HG02610 (cell line): Measurements from ENCODE around the gene CARD11.

Source experiments
- ATAC-seq: cut with Tn5 transposase; IDR thresholded peaks from one replicate; pipeline ENCODE4 v1.9.1; 2021; ENCODE audit warnings: mild to moderate bottlenecking, moderate library complexity; ENCODE audit not compliant: unreplicated experiment

CARD11 gene

GRCh38 chr7:2880874-2881533, 162.7 kb downstream of the CARD11 start:
- ATAC-seq = no peak

GRCh38 chr7:2880051-2880450, 163.6 kb downstream of the CARD11 start:
- no peak for ATAC-seq

- no peak for ATAC-seq
Observed at GRCh38 chr7:2879354-2879753, 164.3 kb downstream of the CARD11 start.

- no peak for ATAC-seq
Observed at GRCh38 chr7:2878306-2878705, 165.4 kb downstream of the CARD11 start.

- ATAC-seq = no peak
Observed at GRCh38 chr7:2876031-2876731, 167.5 kb downstream of the CARD11 start.

GRCh38 chr7:2873686-2874551, 169.7 kb downstream of the CARD11 start:
- ATAC-seq = no peak

- no peak for ATAC-seq
Observed at GRCh38 chr7:2873146-2873545, 170.5 kb downstream of the CARD11 start.

- ATAC-seq = no peak
Observed at GRCh38 chr7:2872296-2872874, 171.3 kb downstream of the CARD11 start.

GRCh38 chr7:2870471-2870931, 173.2 kb downstream of the CARD11 start:
- peak; percentile 61 for ATAC-seq

- ATAC-seq = no peak
Observed at GRCh38 chr7:2869981-2870380, 173.7 kb downstream of the CARD11 start.

GRCh38 chr7:2866601-2867000, 177.1 kb downstream of the CARD11 start:
- no peak for ATAC-seq

GRCh38 chr7:2864999-2865670, 178.5 kb downstream of the CARD11 start:
- ATAC-seq = no peak

- no peak for ATAC-seq
Observed at GRCh38 chr7:2864204-2864985, 179.3 kb downstream of the CARD11 start.

GRCh38 chr7:2863461-2864066, 180.1 kb downstream of the CARD11 start:
- peak; percentile 96 for ATAC-seq

GRCh38 chr7:2862831-2863361, 180.8 kb downstream of the CARD11 start:
- no peak for ATAC-seq

- ATAC-seq = no peak
Observed at GRCh38 chr7:2861509-2861908, 182.2 kb downstream of the CARD11 start.

- no peak for ATAC-seq
Observed at GRCh38 chr7:2860627-2861133, 183.0 kb downstream of the CARD11 start.

GRCh38 chr7:2859952-2860351, 183.7 kb downstream of the CARD11 start:
- no peak for ATAC-seq

- no peak for ATAC-seq
Observed at GRCh38 chr7:2858621-2859020, 185.0 kb downstream of the CARD11 start.
